Measurements from ENCODE around the gene SLC10A7.

- TF ChIP-seq CTCF (IDR thresholded peaks at IDR 0.05; ENCODE audit: insufficient read depth, low read depth, low read length) (no peak), EZH2 (IDR thresholded peaks at IDR 0.05; ENCODE audit: insufficient read depth, low read length) (no peak)
Observed at GRCh38 chr4:146243141-146243882, 278.4 kb downstream of the SLC10A7 start.
